Stimulated activated naive B cell treated with anti-CD40 and anti-IgM and Interleukin-4, amounts not matched to agents 10 μg/mL and 1 μg/mL and 100 μg/mL, for 72 hours (primary cell): ENCODE measurements around the gene HDGFL1.

ENCODE experiments used
- ATAC-seq, 2 donors: fragments of 150-1000 bp; cut with Tn5 transposase; replicated peaks; 2 replicates each; pipeline ENCODE4 v1.10.0; 2021; ENCODE audit warnings: moderate library complexity in 1 of 2
- DNase-seq: peaks from one replicate; pipeline ENCODE4 v3.0.0; 2021
- H3K27ac Mint-ChIP-seq: one replicate; pipeline ENCODE4 v1.8.0; 2022; ENCODE audit warnings: mild to moderate bottlenecking, mixed read lengths
- H3K27me3 Mint-ChIP-seq, 2 donors: one replicate each; pipeline ENCODE4 v1.8.0; 2022; ENCODE audit warnings: mixed read lengths in 2 of 2
- H3K36me3 Mint-ChIP-seq, 2 donors: one replicate each; pipeline ENCODE4 v1.8.0; 2022; ENCODE audit warnings: mixed read lengths in 2 of 2, mild to moderate bottlenecking in 1 of 2
- H3K4me1 Mint-ChIP-seq, 2 donors: one replicate each; pipeline ENCODE4 v1.8.0; 2022; ENCODE audit warnings: mixed read lengths in 2 of 2, mild to moderate bottlenecking in 1 of 2
- H3K4me3 Mint-ChIP-seq, 2 donors: one replicate each; pipeline ENCODE4 v1.8.0; 2022; ENCODE audit warnings: mild to moderate bottlenecking in 2 of 2, mixed read lengths in 2 of 2, moderate library complexity in 1 of 2
- H3K9me3 Mint-ChIP-seq, 2 donors: one replicate each; pipeline ENCODE4 v1.8.0; 2022; ENCODE audit warnings: mixed read lengths in 2 of 2, mild to moderate bottlenecking in 1 of 2

HDGFL1 gene

DNA sequence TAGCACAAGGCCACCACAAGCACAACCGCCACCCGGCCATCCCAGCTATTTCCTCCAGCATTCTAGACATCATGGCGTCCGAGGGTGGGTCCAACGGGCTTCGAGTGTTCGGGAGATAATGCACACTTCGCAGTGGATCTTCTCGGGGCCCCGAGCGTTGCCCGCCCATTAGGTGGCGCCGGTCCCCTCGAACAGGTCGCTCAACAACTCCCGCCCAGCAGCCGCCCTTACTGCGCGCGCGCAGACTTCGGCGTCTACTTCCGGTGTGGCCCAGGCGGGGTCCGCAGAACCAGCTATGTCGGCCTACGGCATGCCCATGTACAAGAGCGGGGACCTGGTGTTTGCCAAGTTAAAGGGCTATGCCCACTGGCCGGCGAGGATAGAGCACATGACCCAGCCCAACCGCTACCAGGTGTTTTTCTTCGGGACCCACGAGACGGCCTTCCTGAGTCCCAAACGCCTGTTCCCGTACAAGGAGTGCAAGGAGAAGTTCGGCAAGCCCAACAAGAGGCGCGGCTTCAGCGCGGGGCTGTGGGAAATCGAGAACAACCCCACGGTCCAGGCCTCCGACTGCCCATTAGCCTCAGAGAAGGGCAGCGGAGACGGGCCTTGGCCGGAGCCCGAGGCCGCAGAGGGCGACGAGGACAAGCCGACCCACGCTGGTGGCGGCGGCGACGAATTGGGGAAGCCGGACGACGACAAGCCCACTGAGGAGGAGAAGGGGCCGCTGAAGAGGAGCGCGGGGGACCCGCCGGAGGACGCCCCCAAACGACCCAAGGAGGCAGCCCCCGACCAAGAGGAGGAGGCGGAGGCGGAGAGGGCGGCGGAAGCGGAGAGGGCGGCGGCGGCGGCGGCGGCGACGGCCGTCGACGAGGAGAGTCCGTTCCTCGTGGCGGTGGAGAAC lies at the start of gene HDGFL1:
HDGFL1 (plus strand) TSS at position 286 of the 904 bp plus-strand sequence; CDS start at position 296, 10 bp downstream.
- Mint-ChIP-seq H3K4me3 (no peak within 1 kb of the TSS), H3K27ac (no peak within 1 kb of the TSS), H3K36me3 (no peaks in the 10 kb centered on the region), H3K4me1 (no peaks in the 10 kb centered on the region), H3K9me3 (no peaks in the 10 kb centered on the region), H3K27me3 (no peaks in the 10 kb centered on the region)
- ATAC-seq (no peak), DNase-seq (no peak)

- Mint-ChIP-seq H3K9me3 (peaks cover 2 to 4% of the 10 kb centered on the region in 2 donors), H3K36me3 (no peaks in the 10 kb centered on the region), H3K27ac (no peak overlapping the region), H3K4me3 (no peak overlapping the region), H3K4me1 (no peaks in the 10 kb centered on the region), H3K27me3 (no peaks in the 10 kb centered on the region)
- DNase-seq = no peak
- ATAC-seq = no peak
Observed at GRCh38 chr6:22521035-22521434, 48.3 kb upstream of the HDGFL1 start.

GRCh38 chr6:22526736-22527135 lies 42.6 kb upstream of the HDGFL1 start:
- no peak overlapping the region for H3K27ac Mint-ChIP-seq
- no peak for DNase-seq
- peaks cover 2 to 4% of the 10 kb centered on the region in 2 donors for H3K9me3 Mint-ChIP-seq
- no peak overlapping the region for H3K4me3 Mint-ChIP-seq
- H3K4me1 Mint-ChIP-seq = no peaks in the 10 kb centered on the region
- no peaks in the 10 kb centered on the region for H3K27me3 Mint-ChIP-seq
- ATAC-seq = no peak
- no peaks in the 10 kb centered on the region for H3K36me3 Mint-ChIP-seq

- Mint-ChIP-seq H3K4me1 (no peaks in the 10 kb centered on the region), H3K27me3 (no peaks in the 10 kb centered on the region), H3K27ac (no peak overlapping the region), H3K9me3 (no peaks in the 10 kb centered on the region), H3K36me3 (no peaks in the 10 kb centered on the region), H3K4me3 (no peak overlapping the region)
- ATAC-seq (no peak), DNase-seq (no peak)
Observed at GRCh38 chr6:22529866-22530265, 39.5 kb upstream of the HDGFL1 start.

DNA sequence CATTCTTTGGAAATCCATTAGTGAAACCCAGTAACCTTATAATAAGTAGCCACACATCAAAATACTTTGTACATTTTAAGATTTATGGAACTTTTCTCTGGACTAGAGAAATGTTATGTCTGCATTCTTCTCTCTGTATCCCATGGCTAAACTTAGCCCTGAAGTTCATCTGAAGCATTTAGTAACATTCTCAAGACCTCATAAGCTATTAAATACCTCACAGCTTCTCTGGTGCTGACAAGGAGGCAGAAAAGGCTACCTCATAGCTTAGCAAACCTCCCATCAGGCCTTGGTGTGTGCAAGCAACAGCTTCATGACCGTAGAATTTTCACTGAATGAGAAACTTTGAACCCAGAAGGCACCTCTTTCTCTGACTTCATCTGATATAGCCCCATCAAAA lies 38.9 kb upstream of the HDGFL1 start:
- Mint-ChIP-seq H3K4me3 (no peak overlapping the region), H3K36me3 (no peaks in the 10 kb centered on the region), H3K27me3 (no peaks in the 10 kb centered on the region), H3K27ac (no peak overlapping the region), H3K9me3 (no peaks in the 10 kb centered on the region), H3K4me1 (no peaks in the 10 kb centered on the region)
- ATAC-seq (no peak), DNase-seq (no peak)

DNA sequence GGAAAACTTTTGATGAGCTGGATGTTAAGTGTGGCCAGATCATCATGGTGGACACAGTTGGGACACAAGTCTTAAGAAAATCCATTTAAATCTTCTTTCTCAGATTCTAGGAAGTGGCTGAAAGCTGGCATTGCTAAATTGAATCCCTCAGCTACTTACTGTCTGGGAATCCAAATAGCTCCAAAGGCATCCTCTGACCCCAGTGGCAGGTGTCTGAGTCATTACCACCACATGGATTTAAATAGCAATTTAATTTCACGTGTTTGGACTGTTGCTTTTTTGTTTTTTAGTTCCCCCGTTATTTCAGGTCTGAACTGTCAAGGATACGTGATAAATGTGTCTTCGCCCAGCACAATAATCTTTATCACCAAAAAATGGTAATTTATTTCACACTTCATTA lies 33.2 kb upstream of the HDGFL1 start:
- no peak for DNase-seq
- Mint-ChIP-seq H3K27me3 (no peaks in the 10 kb centered on the region), H3K4me1 (no peaks in the 10 kb centered on the region), H3K4me3 (no peak overlapping the region), H3K27ac (no peak overlapping the region), H3K36me3 (no peaks in the 10 kb centered on the region), H3K9me3 (no peaks in the 10 kb centered on the region)
- ATAC-seq = no peak

GRCh38 chr6:22544476-22544875 lies 24.9 kb upstream of the HDGFL1 start:
- no peak for ATAC-seq
- Mint-ChIP-seq H3K9me3 (no peaks in the 10 kb centered on the region), H3K27ac (no peak overlapping the region), H3K4me1 (no peaks in the 10 kb centered on the region), H3K4me3 (no peak overlapping the region), H3K36me3 (no peaks in the 10 kb centered on the region), H3K27me3 (no peaks in the 10 kb centered on the region)
- no peak for DNase-seq

GRCh38 chr6:22545051-22545450 lies 24.3 kb upstream of the HDGFL1 start:
- Mint-ChIP-seq H3K27ac (no peak overlapping the region), H3K4me3 (no peak overlapping the region), H3K36me3 (no peaks in the 10 kb centered on the region), H3K9me3 (no peaks in the 10 kb centered on the region), H3K27me3 (no peaks in the 10 kb centered on the region), H3K4me1 (no peaks in the 10 kb centered on the region)
- ATAC-seq = no peak
- no peak for DNase-seq

DNA sequence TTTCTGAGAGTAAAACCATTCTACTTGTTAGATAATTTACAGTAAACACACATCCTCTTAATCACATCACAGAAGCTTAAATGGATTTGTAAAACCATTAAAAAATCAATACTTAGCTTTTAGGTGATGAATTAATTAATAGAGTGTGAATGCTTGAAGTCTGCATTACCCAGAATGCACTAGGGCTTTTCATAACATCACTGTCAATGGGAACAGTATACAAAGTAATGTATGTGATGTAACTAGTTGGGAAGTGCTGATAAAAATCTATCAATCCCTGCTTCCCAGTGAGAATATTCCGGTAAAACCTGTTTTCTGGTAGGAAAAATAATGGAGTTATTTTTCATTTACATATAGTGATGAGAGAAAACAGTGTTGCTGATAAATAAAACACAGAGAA lies 23.1 kb upstream of the HDGFL1 start:
- Mint-ChIP-seq H3K9me3 (no peaks in the 10 kb centered on the region), H3K36me3 (no peaks in the 10 kb centered on the region), H3K4me1 (no peaks in the 10 kb centered on the region), H3K4me3 (no peak overlapping the region), H3K27me3 (no peaks in the 10 kb centered on the region), H3K27ac (no peak overlapping the region)
- DNase-seq (no peak), ATAC-seq (no peak)

GRCh38 chr6:22550971-22551670 lies 18.2 kb upstream of the HDGFL1 start:
- no peaks in the 10 kb centered on the region for H3K9me3 Mint-ChIP-seq
- H3K4me3 Mint-ChIP-seq = no peak overlapping the region
- no peaks in the 10 kb centered on the region for H3K4me1 Mint-ChIP-seq
- DNase-seq = no peak
- ATAC-seq = no peak
- H3K27me3 Mint-ChIP-seq = no peaks in the 10 kb centered on the region
- H3K36me3 Mint-ChIP-seq = no peaks in the 10 kb centered on the region
- H3K27ac Mint-ChIP-seq = no peak overlapping the region

- H3K27me3 Mint-ChIP-seq = no peaks in the 10 kb centered on the region
Observed at GRCh38 chr6:22556266-22556665, 13.1 kb upstream of the HDGFL1 start.

DNA sequence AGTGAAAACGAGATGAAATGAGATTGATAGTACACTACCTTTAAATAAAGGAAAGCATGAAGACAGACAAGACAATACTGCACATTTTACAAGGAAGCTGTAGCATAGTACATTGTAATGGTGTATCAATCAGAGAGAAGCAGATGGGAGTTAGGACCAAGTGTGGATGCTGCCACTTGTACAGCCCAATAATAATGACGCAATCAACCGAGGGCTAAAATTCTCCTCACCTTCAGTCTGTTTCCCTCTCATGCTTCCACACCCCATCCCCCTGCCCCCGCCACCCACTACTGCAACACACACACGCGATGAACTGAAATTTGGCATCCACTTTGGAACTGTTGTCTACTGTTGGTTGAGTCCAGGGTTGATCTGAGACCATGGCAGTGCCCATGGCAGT lies 12.4 kb upstream of the HDGFL1 start:
- Mint-ChIP-seq H3K36me3 (no peaks in the 10 kb centered on the region), H3K4me1 (no peaks in the 10 kb centered on the region), H3K4me3 (no peak overlapping the region), H3K27ac (no peak overlapping the region), H3K9me3 (no peaks in the 10 kb centered on the region), H3K27me3 (no peaks in the 10 kb centered on the region)
- no peak for ATAC-seq
- no peak for DNase-seq

More at GRCh38 chr6:22556266-22556665, 13.1 kb upstream of the HDGFL1 start:
- Mint-ChIP-seq H3K36me3 (no peaks in the 10 kb centered on the region), H3K27ac (no peak overlapping the region), H3K4me1 (no peaks in the 10 kb centered on the region), H3K9me3 (no peaks in the 10 kb centered on the region), H3K4me3 (no peak overlapping the region)
- no peak for DNase-seq
- ATAC-seq = no peak

DNA sequence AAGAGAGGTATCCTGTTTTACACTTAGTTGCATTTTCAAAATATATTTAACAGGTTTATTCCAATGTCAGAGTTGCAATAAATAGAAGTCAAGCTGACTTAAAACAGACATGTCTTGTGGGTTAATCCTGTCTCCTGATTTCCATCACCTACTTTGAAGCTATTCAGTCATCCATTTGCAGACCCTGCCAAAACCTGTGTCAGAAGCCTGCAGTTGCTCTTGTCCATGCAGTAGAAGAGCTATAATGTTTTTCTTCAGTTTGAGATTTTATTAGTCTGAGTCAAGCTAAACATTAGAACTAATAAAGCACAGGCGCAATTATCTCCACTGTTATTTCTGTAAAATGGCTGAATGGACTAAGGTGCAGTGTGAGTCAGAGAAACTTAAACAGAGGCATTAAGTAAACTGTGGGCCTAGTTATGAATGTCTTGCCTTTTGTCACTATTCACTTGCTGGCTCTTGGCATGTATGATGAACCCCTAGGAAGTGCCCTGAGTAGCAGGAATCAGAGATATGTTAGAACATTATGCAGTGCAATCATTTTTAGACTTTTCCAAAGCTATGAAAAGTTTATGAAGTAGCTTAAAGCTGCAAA lies 11.0 kb upstream of the HDGFL1 start:
- no peak for ATAC-seq

DNA sequence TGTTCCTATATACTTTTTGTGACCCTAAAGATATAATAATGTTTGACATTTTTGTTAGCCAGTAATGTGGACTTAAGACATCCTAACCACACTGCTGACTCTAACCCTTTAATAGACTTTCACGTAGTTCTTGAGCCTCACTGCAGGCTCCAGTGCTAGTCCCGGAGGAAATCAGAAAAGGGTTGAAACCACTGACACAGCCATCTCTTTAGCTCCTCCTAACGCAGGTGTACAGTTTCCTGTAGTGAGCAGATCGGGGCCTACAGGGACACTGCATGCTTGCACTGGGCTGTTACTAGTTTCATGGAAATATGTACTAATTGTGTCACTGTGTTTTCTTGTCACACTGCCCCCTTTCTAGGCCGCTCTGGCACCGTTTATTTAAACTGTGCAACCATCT lies 512 bp upstream of the HDGFL1 start:
- no peak overlapping the region for H3K27ac Mint-ChIP-seq
- H3K36me3 Mint-ChIP-seq = no peaks in the 10 kb centered on the region
- ATAC-seq (no peak), DNase-seq (no peak)
- H3K4me1 Mint-ChIP-seq = no peaks in the 10 kb centered on the region
- no peaks in the 10 kb centered on the region for H3K27me3 Mint-ChIP-seq
- no peaks in the 10 kb centered on the region for H3K9me3 Mint-ChIP-seq
- H3K4me3 Mint-ChIP-seq = no peak overlapping the region

More for the DNA sequence above, 11.0 kb upstream of the HDGFL1 start:
- Mint-ChIP-seq H3K4me1 (no peaks in the 10 kb centered on the region), H3K4me3 (no peak overlapping the region), H3K27me3 (no peaks in the 10 kb centered on the region), H3K9me3 (no peaks in the 10 kb centered on the region), H3K36me3 (no peaks in the 10 kb centered on the region), H3K27ac (no peak overlapping the region)
- no peak for DNase-seq

GRCh38 chr6:22570185-22570551 lies 802 bp downstream of the HDGFL1 start:
- no peaks in the 10 kb centered on the region for H3K27me3 Mint-ChIP-seq
- H3K4me3 Mint-ChIP-seq = no peak overlapping the region
- no peaks in the 10 kb centered on the region for H3K9me3 Mint-ChIP-seq
- H3K36me3 Mint-ChIP-seq = no peaks in the 10 kb centered on the region
- no peak overlapping the region for H3K27ac Mint-ChIP-seq
- ATAC-seq = no peak
- no peak for DNase-seq
- no peaks in the 10 kb centered on the region for H3K4me1 Mint-ChIP-seq
